Activated naive CD4-positive, alpha-beta T cell treated with anti-CD3 and anti-CD28 coated beads, Interleukin-2, amount 10 ng/mL, durations not matched to agents 7 days and 5 days (primary cell): ENCODE data around the gene STAT1.
A peak's percentile ranks its signal among the peaks of the same experiment; 100 is the strongest.

Experiments
- CTCF ChIA-PET: fragments of 350-600 bp; sonication (Branson Sonifier 250); formaldehyde crosslinking; loops from one replicate; lab custom pipeline; 2021; ENCODE audit warnings: antibody characterized with exemption; lab: Charles Lee
- DNase-seq: peaks from one replicate; pipeline ENCODE4 v3.0.0-alpha.2; 2020
- H3K27ac Mint-ChIP-seq: one replicate; pipeline ENCODE4 v1.8.0; 2021; ENCODE audit warnings: mild to moderate bottlenecking, moderate library complexity, mixed read lengths
- H3K27me3 Mint-ChIP-seq: one replicate; pipeline ENCODE4 v1.8.0; 2021; ENCODE audit warnings: mild to moderate bottlenecking, mixed read lengths
- H3K36me3 Mint-ChIP-seq: one replicate; pipeline ENCODE4 v1.8.0; 2021; ENCODE audit warnings: mixed read lengths
- H3K4me1 Mint-ChIP-seq: one replicate; pipeline ENCODE4 v1.8.0; 2021; ENCODE audit warnings: mixed read lengths
- H3K4me3 Mint-ChIP-seq: one replicate; pipeline ENCODE4 v1.8.0; 2021; ENCODE audit warnings: mild to moderate bottlenecking, moderate library complexity, mixed read lengths
- H3K9me3 Mint-ChIP-seq: one replicate; pipeline ENCODE4 v1.8.0; 2021; ENCODE audit warnings: mixed read lengths

STAT1 gene

DNA sequence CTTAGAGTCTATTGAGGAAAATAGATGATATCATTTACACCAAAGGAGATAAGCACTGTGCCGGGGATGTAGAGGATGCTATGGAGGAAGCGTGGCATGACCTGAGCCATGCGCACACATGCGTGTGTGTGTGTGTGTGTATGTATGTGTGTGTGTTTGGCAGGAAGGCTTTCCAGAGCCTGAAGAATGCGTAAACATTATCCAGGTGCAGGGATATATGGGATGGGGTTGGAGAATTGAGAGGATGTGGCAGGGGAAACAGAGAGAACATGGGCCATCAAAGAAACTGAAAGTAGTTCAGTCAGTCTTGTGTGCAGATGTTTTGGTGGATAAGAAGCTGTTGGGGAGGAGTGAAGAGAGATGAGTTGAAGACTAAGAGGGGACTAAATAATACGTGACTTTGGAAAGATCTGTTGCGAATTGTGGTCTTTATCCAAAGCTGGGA lies 9.3 kb upstream of the STAT1 start:
- DNase-seq, result peak; percentile 56
- peaks cover 3% of the 10 kb centered on the region for H3K9me3 Mint-ChIP-seq
- H3K27ac Mint-ChIP-seq, result no peak overlapping the region
- CTCF ChIA-PET, result interaction anchor here (0.6 to 1.3 kb wide), 5 partner anchors 9 to 31 kb away, joined by 3 to 4 read pairs (median 3); partner anchors contain the start of gene STAT1
- H3K27me3 Mint-ChIP-seq, result peaks cover 4% of the 10 kb centered on the region
- H3K4me1 Mint-ChIP-seq, result peaks cover 55% of the 10 kb centered on the region
- H3K36me3 Mint-ChIP-seq, result peaks cover 29% of the 10 kb centered on the region
- no peak overlapping the region for H3K4me3 Mint-ChIP-seq

DNA sequence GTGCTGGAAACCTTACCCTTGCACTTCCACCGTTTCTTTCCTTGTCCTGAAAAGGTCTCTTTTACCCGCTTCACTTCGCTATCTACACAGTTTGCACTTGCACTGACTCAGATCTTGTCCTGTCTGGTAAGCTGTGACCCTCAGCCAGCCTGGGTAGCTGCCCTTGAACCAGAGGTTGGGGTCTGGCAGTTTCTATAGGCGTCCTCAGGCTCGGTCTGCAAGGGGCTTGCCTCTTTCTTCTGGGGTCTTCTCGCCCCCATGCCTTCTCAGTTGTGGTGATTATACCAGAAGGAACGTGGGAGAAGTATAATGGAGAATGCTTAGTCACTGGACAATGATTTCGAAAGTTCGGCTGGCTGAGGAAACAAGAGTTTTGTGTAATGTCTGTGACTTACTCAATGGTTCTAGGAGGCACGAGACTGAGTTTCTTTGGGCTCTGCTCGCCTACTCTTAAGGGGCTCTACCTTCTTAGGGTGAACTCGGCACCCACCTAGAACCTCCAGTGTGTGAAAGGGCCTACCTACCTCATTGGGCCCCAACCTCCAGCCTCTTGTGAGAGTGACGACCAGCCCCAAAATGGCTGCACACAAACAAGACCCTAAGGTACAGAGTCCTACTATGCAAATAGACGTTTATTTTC lies 6.9 kb upstream of the STAT1 start:
- Mint-ChIP-seq H3K9me3 (peaks cover 7% of the 10 kb centered on the region), H3K27ac (no peak overlapping the region), H3K4me1 (peaks cover 40% of the 10 kb centered on the region), H3K27me3 (peaks cover 4% of the 10 kb centered on the region), H3K4me3 (no peak overlapping the region), H3K36me3 (peaks cover 11% of the 10 kb centered on the region)
- DNase-seq, result peak; percentile 38
- CTCF ChIA-PET, result interaction anchor here (1.1 kb wide), 1 partner anchor 8 kb away, joined by 4 read pairs; no protein-coding TSS in a partner anchor

- peaks cover 9% of the 10 kb centered on the region for H3K9me3 Mint-ChIP-seq
- no peak overlapping the region for H3K4me3 Mint-ChIP-seq
- no peak overlapping the region for H3K27ac Mint-ChIP-seq
- H3K27me3 Mint-ChIP-seq, result peaks cover 4% of the 10 kb centered on the region
- peaks cover 36% of the 10 kb centered on the region for H3K4me1 Mint-ChIP-seq
- CTCF ChIA-PET, result interaction anchor here (1.1 to 1.6 kb wide), 2 partner anchors 9 to 135 kb away, joined by 4 to 7 read pairs; no protein-coding TSS in a partner anchor
- DNase-seq, result peak; percentile 93
- peaks cover 13% of the 10 kb centered on the region for H3K36me3 Mint-ChIP-seq
These were observed 6.3 kb upstream of the STAT1 start for GRCh38 chr2:191020221-191020741.

GRCh38 chr2:191019376-191019775 lies 5.4 kb upstream of the STAT1 start:
- Mint-ChIP-seq H3K4me3 (no peak overlapping the region), H3K27ac (peak overlapping the region; percentile 84), H3K36me3 (peaks cover 10% of the 10 kb centered on the region), H3K4me1 (peaks cover 26% of the 10 kb centered on the region), H3K9me3 (peaks cover 7% of the 10 kb centered on the region), H3K27me3 (peaks cover 4% of the 10 kb centered on the region)
- CTCF ChIA-PET, result interaction anchor here (1.6 kb wide), 1 partner anchor 136 kb away, joined by 7 read pairs; no protein-coding TSS in a partner anchor
- DNase-seq, result no peak

DNA sequence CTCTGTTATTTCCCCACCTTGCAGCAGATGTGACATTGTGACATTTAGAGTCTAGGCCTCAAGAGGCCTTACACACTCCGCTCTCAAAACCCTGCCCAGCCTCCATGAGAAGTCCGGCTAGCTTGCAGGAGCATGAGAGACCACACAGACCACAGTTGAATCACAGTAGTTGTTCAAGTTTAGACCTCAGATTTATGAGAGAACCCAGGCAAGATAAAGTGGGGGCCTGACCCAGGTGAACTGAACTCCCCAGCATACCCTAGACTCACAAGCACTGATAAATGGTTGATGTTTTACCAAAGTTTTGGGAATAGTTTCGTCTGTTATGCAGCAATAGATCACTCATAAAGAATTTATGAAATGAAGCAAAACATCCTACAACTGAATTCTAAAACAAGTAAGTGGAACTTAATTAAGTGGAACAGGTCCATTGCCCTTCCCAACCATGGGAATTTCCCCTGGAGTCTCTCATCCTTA lies 4.7 kb upstream of the STAT1 start:
- peak overlapping the region; percentile 65 for H3K4me3 Mint-ChIP-seq

DNA sequence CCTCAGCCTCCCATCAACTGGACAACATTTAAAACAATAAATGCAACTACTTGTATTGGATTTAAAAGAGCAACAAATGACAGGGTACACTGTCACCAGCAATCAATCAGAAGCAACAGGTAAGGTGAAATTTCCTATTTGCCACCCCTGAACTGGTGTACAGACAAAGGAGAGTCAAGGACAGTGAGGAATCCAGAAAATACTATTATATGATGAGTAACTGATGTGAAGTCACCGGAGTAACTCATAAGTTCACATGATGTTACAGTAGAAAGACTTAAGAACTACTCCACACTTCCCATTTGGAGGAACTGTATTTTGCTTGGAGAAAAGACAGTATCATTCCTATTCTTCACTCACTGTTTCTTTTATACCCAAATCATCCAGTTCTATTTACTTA lies 4.1 kb upstream of the STAT1 start:
- CTCF ChIA-PET, result no interaction called here
- Mint-ChIP-seq H3K9me3 (peaks cover 7% of the 10 kb centered on the region), H3K27ac (peak overlapping the region; percentile 84), H3K27me3 (peaks cover 4% of the 10 kb centered on the region), H3K36me3 (peaks cover 10% of the 10 kb centered on the region), H3K4me3 (peak overlapping the region; percentile 65), H3K4me1 (peaks cover 24% of the 10 kb centered on the region)
- DNase-seq, result no peak

More for the DNA sequence above, 4.7 kb upstream of the STAT1 start:
- Mint-ChIP-seq H3K4me1 (peaks cover 24% of the 10 kb centered on the region), H3K9me3 (peaks cover 7% of the 10 kb centered on the region), H3K36me3 (peaks cover 10% of the 10 kb centered on the region), H3K27ac (peak overlapping the region; percentile 84), H3K27me3 (peaks cover 4% of the 10 kb centered on the region)
- CTCF ChIA-PET, result interaction anchor here (1.6 kb wide), 1 partner anchor 137 kb away, joined by 7 read pairs; no protein-coding TSS in a partner anchor
- DNase-seq, result no peak

- peaks cover 4% of the 10 kb centered on the region for H3K27me3 Mint-ChIP-seq
- no peak for DNase-seq
- H3K27ac Mint-ChIP-seq, result no peak overlapping the region
- H3K36me3 Mint-ChIP-seq, result peaks cover 21% of the 10 kb centered on the region
- CTCF ChIA-PET, result interaction anchor here (1.5 kb wide), 1 partner anchor 10 kb away, joined by 4 read pairs; no protein-coding TSS in a partner anchor
- H3K4me3 Mint-ChIP-seq, result no peak overlapping the region
- peaks cover 7% of the 10 kb centered on the region for H3K9me3 Mint-ChIP-seq
- H3K4me1 Mint-ChIP-seq, result peaks cover 31% of the 10 kb centered on the region
These were observed 1.9 kb upstream of the STAT1 start for GRCh38 chr2:191015831-191016230.

DNA sequence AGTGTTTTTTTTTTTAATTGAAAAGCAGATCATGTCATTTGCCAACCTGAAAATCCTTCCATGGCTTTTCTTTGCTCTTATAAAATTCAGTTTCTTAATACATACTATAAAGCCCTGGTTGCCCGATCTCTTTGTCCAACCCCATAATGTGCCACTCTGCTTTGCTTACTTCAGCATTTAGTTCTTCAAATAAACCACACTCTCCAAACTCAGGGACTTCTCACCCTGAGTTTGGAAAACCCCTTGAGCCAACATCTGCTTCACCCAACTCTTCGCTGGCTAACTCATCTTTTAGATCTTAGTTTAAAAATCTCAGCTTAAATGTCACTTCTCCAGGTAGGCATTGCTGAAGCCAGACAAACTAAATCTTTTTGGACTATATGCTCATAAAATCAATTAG lies 1.3 kb upstream of the STAT1 start:
- Mint-ChIP-seq H3K4me1 (peaks cover 34% of the 10 kb centered on the region), H3K36me3 (peaks cover 24% of the 10 kb centered on the region), H3K9me3 (peaks cover 7% of the 10 kb centered on the region), H3K27ac (no peak overlapping the region), H3K27me3 (peaks cover 3% of the 10 kb centered on the region), H3K4me3 (no peak overlapping the region)
- CTCF ChIA-PET, result interaction anchor here (1.0 to 1.3 kb wide), 2 partner anchors 8 to 14 kb away, joined by 3 to 4 read pairs; no protein-coding TSS in a partner anchor
- no peak for DNase-seq

DNA sequence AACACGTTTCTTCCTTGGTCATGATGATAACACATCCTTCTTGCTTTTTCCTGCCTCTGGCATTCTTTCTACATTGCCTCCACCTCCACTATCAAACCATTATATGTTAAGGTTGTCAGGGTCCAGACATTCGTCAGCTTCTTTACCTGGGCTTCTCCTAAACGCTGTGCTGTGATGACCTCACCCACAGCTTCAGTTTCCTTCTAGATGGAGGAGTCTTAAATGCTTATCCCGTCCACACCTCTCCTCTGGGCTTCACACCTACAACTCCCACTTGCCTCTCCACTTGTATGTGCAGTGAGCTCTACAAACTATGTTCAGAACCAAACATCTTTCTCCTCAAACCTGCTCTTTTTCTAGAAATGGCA lies 666 bp upstream of the STAT1 start:
- peaks cover 7% of the 10 kb centered on the region for H3K9me3 Mint-ChIP-seq
- DNase-seq, result peak; percentile 44
- H3K27me3 Mint-ChIP-seq, result no peaks in the 10 kb centered on the region
- no peak overlapping the region for H3K4me3 Mint-ChIP-seq
- peaks cover 37% of the 10 kb centered on the region for H3K4me1 Mint-ChIP-seq
- no peak overlapping the region for H3K27ac Mint-ChIP-seq
- H3K36me3 Mint-ChIP-seq, result peaks cover 29% of the 10 kb centered on the region
- CTCF ChIA-PET, result interaction anchor here (1.0 to 1.3 kb wide), 3 partner anchors 8 to 49 kb away, joined by 3 to 4 read pairs (median 3); no protein-coding TSS in a partner anchor

GRCh38 chr2:191013682-191013931 lies 364 bp downstream of the STAT1 start:
- peaks cover 7% of the 10 kb centered on the region for H3K9me3 Mint-ChIP-seq
- peaks cover 38% of the 10 kb centered on the region for H3K36me3 Mint-ChIP-seq
- H3K27ac Mint-ChIP-seq, result no peak overlapping the region
- no peak for DNase-seq
- no peak overlapping the region for H3K4me3 Mint-ChIP-seq
- H3K27me3 Mint-ChIP-seq, result no peaks in the 10 kb centered on the region
- peaks cover 36% of the 10 kb centered on the region for H3K4me1 Mint-ChIP-seq
- CTCF ChIA-PET, result interaction anchor here (1.1 kb wide), 1 partner anchor 50 kb away, joined by 3 read pairs; no protein-coding TSS in a partner anchor

GRCh38 chr2:191012845-191013681 lies 908 bp downstream of the STAT1 start:
- CTCF ChIA-PET, result interaction anchor here (1.0 to 1.6 kb wide), 4 partner anchors 12 to 47 kb away, joined by 3 to 4 read pairs (median 4); no protein-coding TSS in a partner anchor
- H3K27ac Mint-ChIP-seq, result no peak overlapping the region

DNA sequence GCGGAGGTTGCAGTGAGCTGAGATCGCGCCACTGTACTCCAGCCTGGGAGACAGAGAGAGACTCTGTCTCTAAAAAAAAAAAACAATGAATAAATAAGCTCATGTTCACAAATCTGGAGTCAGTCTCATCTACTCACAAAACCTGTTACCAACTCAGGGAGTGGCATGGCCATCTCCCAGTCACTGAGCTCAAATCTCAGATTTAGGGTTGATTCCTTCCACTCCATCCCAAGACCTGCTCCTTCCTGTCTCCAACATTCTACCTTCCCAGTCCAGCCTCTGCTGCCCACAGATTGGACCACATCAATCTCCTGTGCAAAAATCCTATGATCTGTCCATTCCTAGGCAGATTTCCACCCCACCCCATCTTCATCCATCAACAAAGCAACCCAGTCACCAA lies 1.6 kb downstream of the STAT1 start:
- CTCF ChIA-PET, result interaction anchor here (1.0 to 1.6 kb wide), 6 partner anchors 12 to 46 kb away, joined by 3 to 4 read pairs (median 3); no protein-coding TSS in a partner anchor
- H3K4me3 Mint-ChIP-seq, result no peak overlapping the region
- H3K27me3 Mint-ChIP-seq, result no peaks in the 10 kb centered on the region
- no peak overlapping the region for H3K27ac Mint-ChIP-seq
- peaks cover 50% of the 10 kb centered on the region for H3K36me3 Mint-ChIP-seq
- peaks cover 40% of the 10 kb centered on the region for H3K4me1 Mint-ChIP-seq
- DNase-seq, result no peak
- H3K9me3 Mint-ChIP-seq, result peaks cover 7% of the 10 kb centered on the region

More at GRCh38 chr2:191012845-191013681, 908 bp downstream of the STAT1 start:
- DNase-seq, result no peak
- Mint-ChIP-seq H3K36me3 (peaks cover 43% of the 10 kb centered on the region), H3K9me3 (peaks cover 7% of the 10 kb centered on the region), H3K4me1 (peaks cover 36% of the 10 kb centered on the region), H3K27me3 (no peaks in the 10 kb centered on the region), H3K4me3 (no peak overlapping the region)

DNA sequence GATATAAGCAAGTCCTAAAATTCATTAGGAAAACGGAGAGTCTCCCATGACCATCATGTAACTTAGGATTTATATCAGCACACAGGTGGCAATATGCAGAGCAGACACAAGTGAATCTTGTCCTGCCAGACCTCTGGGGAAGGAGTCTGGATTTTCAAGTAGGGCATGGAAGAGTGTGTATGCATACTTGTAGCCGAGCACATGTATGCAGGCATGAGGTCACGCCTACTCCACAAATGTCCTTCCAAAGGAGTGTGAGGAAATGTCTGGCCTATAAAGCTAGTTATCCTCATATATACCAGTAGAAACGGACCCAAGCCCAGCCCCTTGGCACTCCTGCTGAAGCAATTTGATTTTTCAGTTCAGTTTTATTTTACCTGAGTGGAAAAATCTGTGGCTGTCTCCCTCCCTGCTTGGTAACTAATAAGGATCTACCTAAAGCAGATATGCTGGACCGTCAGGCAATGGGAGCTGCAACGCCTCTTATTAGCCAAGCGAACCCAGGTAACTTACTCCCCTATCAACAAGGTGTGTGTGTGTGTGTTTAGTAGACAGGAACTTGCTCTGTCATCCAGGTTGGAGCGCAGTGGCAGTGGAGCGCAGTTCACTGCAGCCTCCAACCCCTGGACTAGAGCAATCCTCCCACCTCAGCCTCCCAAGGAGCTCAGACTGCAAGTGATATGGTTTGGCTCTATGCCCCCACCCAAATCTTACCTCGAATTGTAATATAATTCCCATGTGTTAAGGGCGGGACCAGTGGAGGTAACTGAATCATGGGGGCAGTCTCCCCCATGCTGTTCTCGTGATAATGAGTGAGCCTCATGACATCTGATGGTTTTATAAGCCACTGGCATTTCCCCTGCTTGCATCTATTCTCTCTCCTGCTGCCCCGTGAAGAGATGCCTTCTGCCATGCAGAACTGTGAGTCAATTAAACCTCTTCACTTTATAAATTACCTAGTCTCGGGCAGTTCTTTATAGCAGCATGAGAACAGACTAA lies 2.8 kb downstream of the STAT1 start:
- H3K36me3 Mint-ChIP-seq, result peaks cover 58% of the 10 kb centered on the region
- CTCF ChIA-PET, result interaction anchor here (0.6 to 1.6 kb wide), 7 partner anchors 9 to 133 kb away, joined by 3 to 4 read pairs (median 3); no protein-coding TSS in a partner anchor
- H3K4me1 Mint-ChIP-seq, result peaks cover 50% of the 10 kb centered on the region
- no peak overlapping the region for H3K27ac Mint-ChIP-seq
- H3K4me3 Mint-ChIP-seq, result no peak overlapping the region
- peaks cover 10% of the 10 kb centered on the region for H3K9me3 Mint-ChIP-seq
- DNase-seq, result peak; percentile 41
- no peaks in the 10 kb centered on the region for H3K27me3 Mint-ChIP-seq
